ENCODE results near the gene LIMK2. TPM values are rescaled to one million over a fixed set of nuclear protein-coding genes. Genes with fewer than 3 reads are reported as not detected.
"Not testable (repeated sequence)": the region's sequence is repeated elsewhere in the genome, so short reads cannot be mapped to it uniquely, and the experiment has no call there.

LIMK2 gene
- polyA plus RNA-seq, 3 donors, result 50.5 to 63.0 (median 54.6) TPM

DNA sequence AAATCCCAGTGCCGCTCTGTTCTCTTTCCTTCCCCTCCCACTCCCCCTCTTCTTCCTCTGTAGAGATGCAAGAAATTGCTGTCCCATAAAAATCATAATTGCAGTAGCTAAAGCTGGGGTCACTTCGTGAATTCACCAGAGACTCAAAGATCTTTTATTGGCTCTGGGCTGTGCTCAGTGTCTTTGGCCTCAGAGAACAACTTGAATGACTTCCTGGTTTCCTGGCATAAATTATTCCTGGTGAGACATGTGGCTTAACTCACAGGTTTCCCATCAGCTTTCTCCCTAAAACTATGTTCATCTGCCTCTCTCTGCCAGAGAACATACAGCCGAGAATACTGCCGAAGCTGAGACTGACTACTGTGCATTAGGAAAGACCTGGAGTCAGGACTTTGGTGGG, 7.0 kb upstream of the LIMK2 start:
- DNase-seq (ENCODE audit: extremely low read depth in 1 of 11, low read depth in 9 of 11, low spot score in 4 of 11), result not testable (repeated sequence)

DNA sequence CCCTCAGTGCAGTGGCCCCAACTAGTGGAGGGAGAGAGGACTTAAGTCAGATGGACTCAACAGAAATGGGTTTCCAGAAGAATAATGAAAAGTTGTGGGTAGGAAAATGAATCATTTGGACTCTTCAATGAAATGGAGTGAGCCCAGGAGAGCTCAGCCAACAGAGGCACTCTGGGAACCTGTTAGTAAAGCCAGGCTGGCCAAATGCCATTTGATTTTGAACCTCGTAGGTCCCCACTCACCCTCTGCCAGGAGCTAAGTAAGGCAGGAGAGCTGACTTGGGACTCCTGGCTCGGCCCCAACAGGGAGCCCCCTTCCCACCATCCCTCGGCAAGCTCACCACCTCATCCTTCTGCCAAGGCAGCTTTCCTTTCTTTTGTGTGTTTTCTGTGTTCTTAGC, 5.6 kb upstream of the LIMK2 start:
- not testable (repeated sequence) for DNase-seq (ENCODE audit: extremely low read depth in 1 of 11, low read depth in 9 of 11, low spot score in 4 of 11)

DNA sequence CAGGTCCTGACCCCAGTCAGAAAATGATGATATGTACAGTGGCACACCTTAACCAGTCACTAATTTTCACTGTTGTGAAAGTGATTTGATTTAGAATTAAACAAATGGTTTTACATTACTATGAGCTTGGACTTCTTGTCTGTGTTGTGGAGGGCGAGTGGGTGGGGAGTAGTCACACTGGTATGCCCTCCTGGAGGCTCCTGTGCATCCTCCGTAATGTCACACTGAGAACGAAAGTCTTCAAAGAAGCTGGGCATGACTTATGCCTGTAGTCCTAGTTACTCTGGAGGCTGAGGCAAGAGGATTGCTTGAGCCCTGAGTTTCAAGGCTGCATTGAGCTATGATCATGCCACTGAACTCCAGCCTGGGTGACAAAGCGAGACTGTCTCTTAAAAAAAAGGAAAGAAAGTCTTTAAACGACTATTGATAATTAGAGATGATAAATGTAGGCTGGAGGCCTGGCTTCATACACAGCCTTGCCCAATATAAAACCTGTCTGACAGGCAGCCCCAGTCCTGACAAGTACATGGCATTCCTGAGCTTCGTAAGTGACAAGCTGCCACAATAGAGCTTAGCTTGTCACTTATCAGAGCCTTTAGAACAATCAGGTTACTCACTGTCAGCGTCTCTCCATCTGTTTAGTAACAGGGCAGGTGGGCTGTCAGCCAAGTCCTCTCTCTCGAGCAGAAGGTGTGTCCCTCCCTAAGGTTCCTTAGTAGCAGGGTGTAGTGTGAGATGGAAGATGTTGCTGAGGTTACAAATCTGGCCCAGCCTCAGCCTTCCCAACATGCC, 5.0 kb upstream of the LIMK2 start:
- DNase-seq (ENCODE audit: extremely low read depth in 1 of 11, low read depth in 9 of 11, low spot score in 4 of 11), result no peak

DNA sequence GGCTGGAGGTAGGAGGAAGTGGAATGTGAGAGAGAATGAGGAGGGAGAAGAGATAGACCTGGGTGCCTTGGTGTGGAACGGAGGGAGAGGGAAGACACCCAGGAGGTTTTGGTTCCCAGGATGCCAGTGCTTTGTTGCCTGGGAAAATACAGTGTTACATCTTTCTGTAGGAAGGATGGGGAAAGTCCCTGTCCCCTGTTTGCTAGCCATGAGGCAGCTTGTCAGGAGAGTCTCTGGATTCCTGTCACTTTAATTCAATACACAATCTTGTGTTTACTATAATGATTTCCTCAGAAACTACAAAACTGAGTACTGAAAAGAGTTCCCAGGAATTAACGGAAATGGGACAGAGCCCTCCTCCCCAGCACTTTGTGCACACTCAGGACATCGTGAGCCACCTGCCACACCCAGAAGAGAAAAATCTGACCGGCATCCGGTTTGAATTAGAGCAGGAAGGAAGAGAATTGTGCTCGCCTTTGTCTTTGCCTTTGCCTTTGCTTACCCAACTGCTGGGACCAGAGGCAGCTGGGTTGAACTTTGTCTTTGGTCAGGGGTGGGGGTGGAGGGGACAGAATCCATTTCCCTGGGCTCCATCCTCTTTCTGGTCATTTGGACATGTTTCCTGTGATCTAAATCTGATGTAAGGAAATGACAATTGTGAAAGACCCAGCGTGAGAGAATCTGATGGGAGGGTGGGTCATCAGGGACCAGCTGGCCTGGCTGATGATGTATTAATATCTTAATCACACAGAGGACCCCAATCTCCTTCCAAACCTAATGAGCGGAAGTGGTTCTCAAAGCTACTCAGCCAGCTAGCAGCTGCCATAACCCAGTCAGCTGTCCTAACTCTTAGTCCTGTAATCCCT, 1.3 kb upstream of the LIMK2 start:
- peak in 1 of 11 donors; percentile 46 for DNase-seq (ENCODE audit: extremely low read depth in 1 of 11, low read depth in 9 of 11, low spot score in 4 of 11)

DNA sequence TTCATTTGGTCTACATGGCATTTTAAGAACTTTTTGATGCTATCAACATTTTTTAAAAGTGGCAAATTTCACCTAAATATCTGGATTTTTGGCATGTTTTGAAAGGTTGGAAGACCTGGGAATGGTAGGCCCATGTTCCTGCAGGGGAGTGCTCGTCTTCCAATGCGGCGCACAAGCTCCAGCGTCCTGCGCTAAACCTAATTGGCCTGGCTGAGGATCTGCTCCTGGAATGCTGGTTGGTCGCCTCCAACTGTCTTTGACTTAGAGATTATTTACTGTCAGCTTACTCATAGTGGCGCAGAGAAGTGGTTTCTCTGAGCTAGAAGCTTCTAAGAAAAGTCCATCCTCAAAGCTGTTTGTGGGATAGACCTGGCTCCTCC, 626 bp upstream of the LIMK2 start:
- DNase-seq (ENCODE audit: extremely low read depth in 1 of 11, low read depth in 9 of 11, low spot score in 4 of 11), result no peak

DNA sequence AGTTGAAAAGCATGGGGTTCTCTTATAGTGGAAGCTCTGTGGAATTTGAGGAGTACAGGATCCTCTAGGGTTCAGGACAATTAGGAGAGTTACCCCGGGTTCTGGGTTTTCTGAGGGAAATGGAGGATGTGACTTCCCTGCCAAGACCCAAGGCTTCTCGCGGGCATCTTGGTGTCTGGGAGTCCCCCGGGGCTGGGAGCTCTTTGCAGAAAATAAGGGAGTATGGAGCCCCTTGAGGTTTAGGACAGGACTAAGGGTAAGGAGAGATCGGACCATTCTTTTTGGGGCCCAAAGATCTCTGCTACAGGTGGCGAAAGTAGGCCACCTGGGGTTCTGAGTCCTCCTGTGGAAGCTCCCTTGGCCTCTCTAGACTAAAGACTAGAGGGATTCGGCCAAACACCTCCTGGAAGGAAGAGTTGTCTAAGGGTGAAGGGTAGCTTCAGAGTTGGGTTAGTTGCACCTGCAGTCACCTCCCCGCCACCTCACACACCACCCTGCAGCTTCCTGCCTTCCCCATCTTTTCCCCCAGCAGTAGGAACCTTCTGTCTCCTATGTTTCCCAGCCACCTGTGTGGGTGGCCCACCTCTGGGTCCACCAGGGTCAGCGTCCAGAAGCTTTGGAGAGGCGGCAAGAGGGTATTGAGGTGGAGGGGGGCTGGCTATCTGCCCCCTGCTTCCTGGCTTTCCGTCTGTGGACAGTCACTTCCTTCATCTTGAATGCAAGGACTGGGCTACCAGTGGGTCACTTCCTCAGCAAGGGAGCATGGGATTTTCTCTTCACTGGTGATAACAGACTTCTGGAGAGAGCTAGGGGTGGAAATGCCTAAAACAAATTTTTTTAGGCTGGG, 908 bp downstream of the LIMK2 start:
- no peak for DNase-seq (ENCODE audit: extremely low read depth in 1 of 11, low read depth in 9 of 11, low spot score in 4 of 11)

DNA sequence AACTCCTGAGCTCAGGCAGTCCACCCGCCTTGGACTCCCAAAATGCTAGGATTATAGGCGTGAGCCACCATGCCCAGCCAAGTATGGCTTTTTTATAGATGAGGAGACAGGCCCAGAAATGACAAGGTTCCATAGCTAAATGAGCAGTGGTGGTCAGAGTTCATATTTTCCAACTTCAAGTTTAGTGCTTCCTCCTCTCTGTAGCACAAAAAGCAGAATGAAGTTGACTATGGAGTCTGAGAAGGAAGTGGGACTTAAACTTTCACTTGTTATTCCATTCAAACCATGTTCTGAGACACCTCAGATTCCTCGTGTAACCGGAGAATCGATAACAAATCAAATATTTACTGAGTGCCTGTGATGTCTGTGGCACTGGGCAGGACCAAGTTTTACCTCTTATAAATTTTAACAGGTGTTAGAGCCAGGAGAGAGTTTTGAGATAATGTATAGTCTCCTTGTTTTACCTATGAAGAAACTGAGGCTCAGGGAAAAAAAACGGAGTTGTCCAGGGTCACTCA, 3.0 kb downstream of the LIMK2 start:
- DNase-seq (ENCODE audit: extremely low read depth in 1 of 11, low read depth in 9 of 11, low spot score in 4 of 11), result no peak

DNA sequence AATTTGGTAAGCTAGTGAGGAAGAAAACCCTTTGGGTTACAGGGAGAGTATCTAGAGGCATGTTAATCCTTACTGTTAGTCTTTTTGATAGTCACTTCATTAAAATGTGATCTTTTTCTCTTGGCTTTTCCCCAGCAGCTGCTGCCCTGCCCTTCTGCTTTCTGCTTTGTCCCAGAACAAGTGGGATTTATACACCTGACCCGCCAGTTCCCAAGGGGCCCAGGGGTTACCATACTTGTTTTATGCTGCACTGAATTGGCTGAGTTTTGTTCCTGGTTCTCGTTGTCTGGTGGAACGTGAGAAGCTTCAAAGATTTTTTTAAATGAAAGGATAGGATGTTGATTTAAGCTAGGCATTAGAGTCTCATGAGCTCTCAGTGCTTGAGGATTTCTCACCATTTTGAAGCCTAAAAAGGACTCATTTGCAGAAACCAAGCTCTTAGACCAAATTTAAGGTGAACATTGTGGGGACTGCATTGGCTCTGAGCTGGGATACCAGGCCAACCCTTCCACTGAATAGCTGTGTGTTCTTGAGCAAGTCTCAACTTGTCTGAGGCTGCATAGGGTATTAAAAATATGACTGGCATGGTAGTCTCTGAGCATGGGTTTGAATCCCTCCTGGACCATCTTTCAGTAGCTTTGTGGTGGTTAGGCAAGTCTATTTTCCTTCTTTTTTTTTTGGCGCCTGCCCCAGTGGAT, 6.6 kb downstream of the LIMK2 start:
- no peak for DNase-seq (ENCODE audit: extremely low read depth in 1 of 11, low read depth in 9 of 11, low spot score in 4 of 11)

DNA sequence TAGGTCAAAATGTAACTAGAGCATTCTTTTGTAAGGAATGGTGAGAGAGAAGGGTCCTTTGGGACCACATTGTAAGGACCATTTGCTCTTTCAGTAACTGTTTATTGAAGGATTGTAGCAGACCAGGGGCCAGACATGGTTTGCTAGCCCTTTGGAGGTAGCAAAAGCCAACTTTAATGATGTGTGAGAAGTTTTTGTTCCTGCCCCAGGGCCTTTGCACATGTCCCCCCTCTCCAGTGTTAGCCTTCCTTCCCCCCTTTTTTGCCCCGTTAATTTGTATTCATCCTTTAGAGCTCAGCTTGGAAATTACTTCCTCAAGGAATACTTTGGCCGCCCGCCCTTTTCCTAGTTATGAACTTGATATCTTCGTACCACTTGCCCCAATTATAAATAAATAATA, 9.0 kb downstream of the LIMK2 start:
- DNase-seq (ENCODE audit: extremely low read depth in 1 of 11, low read depth in 9 of 11, low spot score in 4 of 11), result no peak

DNA sequence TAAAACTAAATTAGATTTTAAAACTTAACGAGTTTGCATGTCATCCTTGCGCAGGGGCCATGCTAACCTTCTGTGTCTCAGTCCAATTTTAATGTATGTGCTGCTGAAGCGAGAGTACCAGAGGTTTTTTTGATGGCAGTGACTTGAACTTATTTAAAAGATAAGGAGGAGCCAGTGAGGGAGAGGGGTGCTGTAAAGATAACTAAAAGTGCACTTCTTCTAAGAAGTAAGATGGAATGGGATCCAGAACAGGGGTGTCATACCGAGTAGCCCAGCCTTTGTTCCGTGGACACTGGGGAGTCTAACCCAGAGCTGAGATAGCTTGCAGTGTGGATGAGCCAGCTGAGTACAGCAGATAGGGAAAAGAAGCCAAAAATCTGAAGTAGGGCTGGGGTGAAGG, 10.6 kb downstream of the LIMK2 start:
- no peak for DNase-seq (ENCODE audit: extremely low read depth in 1 of 11, low read depth in 9 of 11, low spot score in 4 of 11)

DNA sequence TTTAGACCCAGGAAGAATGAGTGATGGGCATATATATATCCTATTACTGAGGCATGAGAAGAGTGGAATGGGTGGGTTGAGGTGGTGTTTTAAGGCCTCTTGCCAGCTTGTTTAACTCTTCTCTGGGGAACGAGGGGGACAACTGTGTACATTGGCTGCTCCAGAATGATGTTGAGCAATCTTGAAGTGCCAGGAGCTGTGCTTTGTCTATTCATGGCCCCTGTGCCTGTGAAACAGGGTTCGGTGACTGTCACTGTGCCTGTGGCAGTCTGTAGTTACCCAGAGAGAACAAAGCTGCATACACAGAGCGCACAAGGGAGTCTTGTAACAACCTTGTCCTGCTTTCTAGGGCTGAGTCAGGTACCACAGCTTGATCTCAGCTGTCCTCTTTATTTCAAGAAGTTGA, 11.7 kb downstream of the LIMK2 start:
- DNase-seq (ENCODE audit: extremely low read depth in 1 of 11, low read depth in 9 of 11, low spot score in 4 of 11), result no peak

DNA sequence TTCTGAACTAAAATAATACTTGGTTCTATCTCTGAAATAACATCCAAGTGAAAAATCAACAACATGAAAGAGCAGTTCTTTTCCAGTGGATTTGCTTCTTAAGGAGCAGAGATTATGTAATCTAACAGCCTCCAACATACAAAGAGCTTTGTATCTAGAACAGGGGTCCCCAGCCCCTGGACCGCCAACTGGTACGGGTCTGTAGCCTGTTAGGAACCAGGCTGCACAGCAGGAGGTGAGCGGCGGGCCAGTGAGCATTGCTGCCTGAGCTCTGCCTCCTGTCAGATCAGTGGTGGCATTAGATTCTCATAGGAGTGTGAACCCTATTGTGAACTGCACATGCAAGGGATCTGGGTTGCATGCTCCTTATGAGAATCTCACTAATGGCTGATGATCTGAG, 12.6 kb downstream of the LIMK2 start:
- DNase-seq (ENCODE audit: extremely low read depth in 1 of 11, low read depth in 9 of 11, low spot score in 4 of 11), result not testable (repeated sequence)

DNA sequence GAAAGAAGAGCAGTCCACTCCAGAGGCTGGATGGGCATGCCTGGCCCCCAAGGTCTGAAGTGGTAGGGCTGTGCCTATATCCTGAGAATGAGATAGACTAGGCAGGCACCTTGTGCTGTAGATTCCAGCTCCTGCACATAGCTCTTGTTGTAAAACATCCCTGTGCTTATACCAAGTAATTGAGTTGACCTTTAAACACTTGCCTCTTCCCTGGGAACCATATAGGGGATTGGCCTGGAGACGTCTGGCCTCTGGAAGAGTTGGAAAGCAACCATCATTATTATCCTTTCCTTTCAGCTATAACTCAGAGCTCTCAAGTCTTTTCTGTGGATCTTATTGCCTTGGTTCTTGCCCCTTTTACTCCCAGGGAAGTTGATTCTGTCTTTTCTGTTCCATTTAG, 15.1 kb downstream of the LIMK2 start:
- DNase-seq (ENCODE audit: extremely low read depth in 1 of 11, low read depth in 9 of 11, low spot score in 4 of 11), result no peak

DNA sequence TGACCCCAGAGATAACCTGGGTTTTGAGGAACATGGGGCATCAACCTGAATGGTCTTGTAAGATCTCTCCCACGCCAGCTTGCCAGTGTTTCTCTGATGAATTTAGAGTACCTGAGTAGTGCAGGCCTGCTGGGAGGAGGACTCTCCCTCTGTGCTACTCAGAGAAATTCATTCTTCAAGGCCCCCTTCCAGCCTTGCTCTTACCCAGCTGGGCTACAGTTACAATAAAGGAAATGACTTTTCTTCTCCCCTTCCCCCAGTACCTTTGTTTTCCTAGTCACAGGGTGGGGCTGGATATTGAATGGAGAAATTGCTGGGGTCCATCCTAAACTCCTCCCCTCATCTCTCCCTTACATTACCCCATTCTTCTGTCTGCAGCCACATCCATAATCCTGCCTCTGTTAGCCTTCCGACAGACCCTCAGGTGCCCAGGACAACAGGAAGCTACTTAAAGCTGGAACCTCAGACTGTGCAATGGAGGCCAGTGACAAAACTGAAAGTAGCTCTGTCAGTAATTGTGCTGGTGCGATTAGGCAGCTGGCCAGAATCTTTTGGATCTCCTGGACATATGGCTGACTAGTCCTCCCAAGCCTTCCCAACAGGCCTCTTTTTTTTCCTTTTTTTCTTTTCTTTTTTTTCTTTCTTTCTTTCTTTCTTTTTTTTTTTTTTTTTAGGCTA, 17.4 kb downstream of the LIMK2 start:
- DNase-seq (ENCODE audit: extremely low read depth in 1 of 11, low read depth in 9 of 11, low spot score in 4 of 11), result peak in 1 of 11 donors; percentile 36

DNA sequence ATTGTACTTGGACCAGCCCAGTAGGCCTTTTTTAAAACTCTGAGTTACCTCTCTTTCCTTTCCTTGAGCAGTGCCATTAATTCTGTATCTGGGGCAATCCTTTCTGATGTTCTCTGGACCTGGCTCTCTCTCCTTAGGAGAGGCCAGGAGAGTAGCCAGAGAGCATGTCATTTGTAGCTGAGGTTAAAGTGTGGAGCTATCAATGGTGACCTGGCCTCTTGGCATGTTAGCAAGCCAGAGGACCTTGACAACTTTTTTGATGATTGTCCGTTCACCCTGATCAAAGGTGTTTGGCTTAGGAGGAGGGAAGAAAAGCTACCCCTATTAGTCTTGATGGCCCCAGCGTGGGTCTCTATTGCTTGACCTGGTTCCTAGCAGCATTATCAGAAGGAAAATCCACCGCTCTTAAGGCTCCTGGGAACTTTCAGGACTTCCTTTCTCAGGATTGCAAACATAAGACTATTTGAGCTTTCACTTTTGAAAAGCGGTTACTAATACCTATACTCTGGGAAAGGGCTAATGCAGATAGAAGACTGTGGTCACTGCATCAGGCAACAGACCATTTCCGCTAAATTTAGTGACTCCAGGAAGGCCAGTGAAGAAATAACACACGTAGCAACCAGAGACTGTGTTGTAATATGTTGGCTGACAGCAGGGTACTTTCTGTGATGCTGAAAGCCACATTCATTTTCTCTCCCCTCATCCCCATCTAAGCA, 18.2 kb downstream of the LIMK2 start:
- no peak for DNase-seq (ENCODE audit: extremely low read depth in 1 of 11, low read depth in 9 of 11, low spot score in 4 of 11)

DNA sequence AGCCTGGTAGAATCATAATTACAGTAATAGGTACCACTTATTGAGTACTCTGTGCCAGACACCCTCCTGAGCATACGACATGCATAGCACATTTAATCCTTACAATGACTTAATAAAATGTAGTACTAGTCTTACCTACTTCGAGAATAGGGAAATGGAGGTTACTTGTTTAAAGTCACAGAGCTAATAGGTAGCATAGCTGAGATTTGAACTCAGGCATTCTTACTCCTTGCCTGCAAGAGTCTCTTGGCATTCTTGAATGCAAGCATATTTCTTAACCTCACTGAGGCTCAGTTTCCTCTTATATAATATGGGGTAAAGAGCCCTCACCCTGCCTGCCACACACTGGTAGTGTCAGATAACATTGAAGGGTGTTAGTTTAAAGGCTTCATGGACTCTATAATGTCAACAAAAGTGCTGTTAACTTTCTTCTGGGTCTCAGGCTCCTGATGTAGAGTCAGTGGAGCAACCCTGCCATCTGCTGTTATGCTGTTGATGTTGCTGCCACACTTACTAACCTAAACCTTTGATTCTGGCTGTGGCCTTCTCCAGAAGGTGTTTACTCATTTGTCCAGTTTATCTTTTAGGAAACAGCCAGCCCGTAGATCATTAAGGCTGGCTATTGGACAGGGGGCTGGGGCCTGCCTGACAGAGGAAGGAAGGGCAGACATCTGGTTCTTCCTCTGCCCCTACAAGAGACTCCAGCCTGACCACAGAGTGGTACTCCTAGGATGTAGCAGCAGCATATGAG, 18.9 kb downstream of the LIMK2 start:
- peak in 2 of 11 donors; percentile 47 to 51 for DNase-seq (ENCODE audit: extremely low read depth in 1 of 11, low read depth in 9 of 11, low spot score in 4 of 11)

DNA sequence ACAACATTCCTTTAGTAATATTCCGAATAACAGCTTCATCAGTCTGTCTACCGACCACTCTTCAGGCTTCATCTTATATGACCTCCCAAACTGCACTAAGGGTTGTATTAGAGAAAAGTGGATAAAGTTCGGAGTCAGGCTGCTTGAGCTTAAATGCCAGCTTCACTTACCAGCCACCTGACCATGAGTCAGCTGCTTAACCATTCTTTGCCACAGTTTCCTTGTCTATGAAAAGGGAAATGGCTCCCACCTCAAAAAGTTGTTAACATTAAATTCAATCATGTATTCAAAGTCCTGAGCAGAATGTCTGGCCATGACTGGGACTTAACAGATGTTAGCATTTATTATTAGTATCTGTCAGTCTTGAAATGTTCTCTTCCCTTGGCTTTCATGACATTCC, 20.9 kb downstream of the LIMK2 start:
- DNase-seq (ENCODE audit: extremely low read depth in 1 of 11, low read depth in 9 of 11, low spot score in 4 of 11), result no peak

Measured in renal cortex interstitium (tissue), 11 donors.